Measurements from ENCODE around the gene LSP1.

Gene LSP1

GRCh38 chr11:1920128-1920908, 67.4 kb downstream of the LSP1 start:
- no peak for DNase-seq

- DNase-seq = no peak
Observed at GRCh38 chr11:1920909-1921573, 68.2 kb downstream of the LSP1 start.

- peak; percentile 61 for DNase-seq
Observed at GRCh38 chr11:1921574-1922141, 68.8 kb downstream of the LSP1 start.

DNA sequence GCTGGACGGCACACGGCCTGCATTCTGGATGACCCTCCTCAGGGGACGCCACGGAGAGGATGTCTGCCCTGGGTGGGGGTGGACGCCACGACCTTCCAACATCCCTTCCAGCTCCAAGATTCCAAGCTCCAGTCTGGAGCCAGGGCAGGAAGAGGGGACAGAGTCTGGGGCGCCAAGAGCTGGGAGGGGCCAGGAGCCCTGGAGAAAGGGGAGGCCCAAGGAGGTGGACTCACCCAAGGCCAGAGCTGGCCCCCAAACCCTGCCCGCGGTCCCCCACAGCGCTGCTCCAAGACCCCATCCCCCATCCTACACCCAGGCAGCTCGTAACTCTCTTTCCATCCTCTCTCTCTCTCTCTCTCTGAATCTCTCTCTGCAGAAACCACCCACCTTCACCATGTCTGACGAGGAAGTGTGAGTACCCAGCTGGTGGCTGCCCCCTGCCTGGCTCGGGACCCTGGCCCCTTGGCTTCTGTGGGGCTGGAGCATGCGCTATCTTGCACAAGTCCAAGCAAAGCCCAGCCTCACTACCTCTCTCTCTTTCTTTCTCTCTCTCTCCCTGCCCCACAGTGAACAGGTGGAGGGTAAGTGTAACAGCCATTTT, 69.7 kb downstream of the LSP1 start:
- DNase-seq = no peak

DNA sequence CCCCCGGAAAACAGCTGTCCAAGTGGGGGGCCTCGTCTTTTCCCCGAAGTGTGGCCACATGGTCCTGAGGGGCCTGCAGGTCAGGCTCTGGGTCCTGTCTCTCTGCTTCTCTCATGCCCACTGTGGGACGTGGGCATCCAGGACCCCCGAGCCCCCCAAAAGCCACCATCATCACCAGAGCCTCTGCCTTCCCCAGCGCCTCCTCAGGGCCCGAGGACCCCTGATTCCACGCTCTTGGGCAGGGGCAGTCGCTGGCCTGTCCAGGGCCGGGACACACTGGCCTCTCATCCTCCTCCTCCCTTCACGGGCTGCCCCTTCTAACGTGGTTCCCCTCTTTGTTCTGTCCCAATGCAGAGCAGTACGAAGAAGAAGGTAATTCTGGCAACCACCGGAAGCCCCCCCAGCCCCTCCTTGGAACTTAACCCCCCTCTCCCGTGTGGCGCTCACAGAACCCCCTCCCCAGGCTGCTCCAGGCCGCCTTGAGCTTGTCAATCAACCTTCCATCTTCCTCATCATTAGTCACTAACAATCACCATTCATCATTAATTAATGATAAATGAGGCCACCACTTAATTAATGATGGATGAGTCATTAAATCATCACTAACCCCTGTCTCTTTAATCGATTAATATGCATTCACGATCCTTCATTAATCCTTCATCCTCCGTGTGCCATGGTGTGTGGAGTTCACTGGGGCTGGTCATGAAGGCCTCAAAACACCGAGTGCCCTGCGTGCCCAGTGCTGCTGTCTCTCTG, 70.5 kb downstream of the LSP1 start:
- no peak for DNase-seq

DNA sequence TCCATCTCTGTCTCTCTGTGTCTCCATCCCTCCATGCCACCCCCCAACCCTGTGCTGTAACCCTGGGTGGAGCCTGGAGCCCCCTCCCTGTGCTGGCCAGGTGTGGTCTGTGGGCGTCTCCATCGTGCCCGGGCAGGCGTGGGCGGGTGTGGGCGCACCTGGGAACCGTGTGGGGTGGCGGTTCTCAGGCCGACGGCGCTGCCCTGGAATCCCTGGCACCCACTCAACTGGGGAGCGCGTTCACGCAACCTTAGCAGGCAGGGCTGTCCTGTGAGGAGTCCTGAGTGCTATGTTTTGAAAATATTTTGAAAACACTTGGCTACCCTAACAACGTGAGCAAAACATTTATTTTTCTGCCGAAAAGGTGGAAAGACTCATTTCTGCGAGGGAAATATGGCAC, 71.3 kb downstream of the LSP1 start:
- no peak for DNase-seq

DNA sequence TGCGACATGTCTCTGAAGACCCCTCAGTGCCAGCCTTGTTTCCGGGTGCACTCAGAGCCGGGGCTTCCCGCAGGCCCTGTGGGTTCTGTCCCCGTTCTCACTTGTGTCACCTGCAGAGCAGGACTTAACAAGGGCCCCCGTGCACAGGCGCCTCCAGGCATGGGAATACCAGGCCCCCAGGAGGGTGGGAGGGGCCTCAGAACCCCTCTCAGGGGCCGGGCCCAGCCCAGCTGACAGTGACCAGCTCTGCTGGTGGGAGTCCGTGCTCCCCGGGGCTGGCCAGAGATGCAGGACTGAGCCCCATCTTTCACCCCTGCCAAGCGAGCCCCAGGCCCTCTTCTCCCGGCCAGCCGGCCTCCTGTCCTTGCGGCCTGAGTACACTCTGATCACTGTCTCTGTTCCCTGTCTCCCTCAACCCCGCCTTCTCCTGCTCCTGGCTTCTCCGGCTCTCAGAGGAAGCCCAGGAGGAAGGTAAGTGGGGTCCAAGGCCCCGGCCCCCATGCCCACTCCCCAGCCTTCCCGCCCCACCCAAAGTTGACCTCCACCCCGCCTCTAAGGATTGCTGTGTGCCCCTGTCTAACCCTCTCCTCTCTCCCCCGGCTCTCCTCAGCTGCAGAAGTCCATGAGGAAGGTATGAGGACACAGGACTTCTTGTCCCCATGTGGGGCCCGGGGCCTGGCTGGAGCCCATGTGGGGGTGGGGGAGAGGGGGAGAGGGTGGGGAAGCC, 71.9 kb downstream of the LSP1 start:
- DNase-seq = no peak

GRCh38 chr11:1925373-1926155, 72.7 kb downstream of the LSP1 start:
- no peak for DNase-seq

DNA sequence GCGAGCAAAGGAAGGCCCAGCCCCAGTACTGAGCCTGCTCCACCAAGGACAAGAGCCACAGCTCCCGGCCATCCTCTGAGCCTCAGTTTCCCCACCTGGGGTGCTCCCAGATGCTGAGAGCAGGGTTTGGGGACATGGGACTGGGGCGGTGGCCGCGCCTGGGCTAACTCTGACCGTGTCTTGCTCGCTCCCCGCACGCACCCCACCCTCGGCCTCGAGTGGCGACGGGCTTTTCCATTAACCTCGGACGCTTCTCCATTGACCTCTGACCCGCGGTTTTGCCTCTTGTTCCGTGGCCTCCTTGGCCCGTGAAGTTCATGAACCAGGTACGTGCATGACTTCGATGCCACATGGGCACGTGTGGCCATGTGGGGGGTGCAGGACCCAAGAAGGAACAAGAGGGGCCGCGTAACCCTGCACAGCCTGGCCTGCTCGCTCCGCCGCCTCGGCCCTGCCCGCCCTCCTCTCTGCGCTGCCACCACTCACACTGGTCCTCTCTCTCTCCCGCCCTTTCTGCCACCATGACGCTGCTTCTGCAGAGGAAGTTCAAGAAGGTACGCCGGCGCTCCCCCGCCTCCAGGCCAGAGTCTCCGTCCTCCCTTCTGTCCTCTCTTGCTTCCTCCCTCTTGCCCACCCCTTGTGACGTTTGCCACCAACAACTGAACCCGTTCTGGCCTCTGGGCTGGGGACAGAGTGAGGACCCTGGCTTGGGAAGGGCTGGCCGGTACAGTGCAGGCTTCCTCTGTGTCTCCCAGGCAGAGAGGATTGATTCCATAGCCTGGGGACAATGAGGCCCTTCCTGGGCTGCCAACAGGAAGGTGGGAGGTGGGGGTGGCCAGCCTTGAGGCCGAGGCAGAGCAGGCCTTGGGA, 73.5 kb downstream of the LSP1 start:
- no peak for DNase-seq

- no peak for DNase-seq
Observed at GRCh38 chr11:1927026-1927847, 74.4 kb downstream of the LSP1 start.

DNA sequence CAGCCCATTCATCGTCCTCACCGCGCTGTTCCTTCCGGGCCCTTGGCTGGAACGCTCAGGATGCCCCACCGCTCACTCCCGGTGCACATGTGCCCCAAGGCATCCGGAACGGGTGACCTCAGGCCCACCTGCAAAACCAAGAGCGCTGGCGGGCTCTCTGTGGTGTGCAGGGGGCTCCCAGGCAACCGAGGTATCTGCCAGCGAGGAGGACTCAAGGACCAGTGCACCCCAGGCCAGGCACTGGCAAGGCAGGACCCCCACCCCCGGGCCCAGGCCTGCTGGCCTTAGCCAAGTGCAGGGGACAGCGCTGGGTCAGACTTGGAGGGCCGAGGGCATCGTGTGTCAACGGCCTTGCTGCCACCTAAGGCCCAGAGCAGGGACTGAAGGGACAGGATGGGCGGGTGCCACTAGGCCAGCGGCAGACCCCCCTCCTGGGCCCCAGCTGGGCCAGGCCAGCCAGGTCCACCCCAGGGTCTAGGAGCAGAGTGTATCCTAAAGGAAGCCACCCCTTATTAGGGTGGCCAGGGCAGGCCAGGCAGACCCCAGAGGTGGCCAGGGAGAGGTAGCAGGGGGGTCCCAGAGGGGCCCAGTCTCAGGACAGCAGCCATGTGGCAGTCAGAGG, 75.1 kb downstream of the LSP1 start:
- no peak for DNase-seq

DNA sequence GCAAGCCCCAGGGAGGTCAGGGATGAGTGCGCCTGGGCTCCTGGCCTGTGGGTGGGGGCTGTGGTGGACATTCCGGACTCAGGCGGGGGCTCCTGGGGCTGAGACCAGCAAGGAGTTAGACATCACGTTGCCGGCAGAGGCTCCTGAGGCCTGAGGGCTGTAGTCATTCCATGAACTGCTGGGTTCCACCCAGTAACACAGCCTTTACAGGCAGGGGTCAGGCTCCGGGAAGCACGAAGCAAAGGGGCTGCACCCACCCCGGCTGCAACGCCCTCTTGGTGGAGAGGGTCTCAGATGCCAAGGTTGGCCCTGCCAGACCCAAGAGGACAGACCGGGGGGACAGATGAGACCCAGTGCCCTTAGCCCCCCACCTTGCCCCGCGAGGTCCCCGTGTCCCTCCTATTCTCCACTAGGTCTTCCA, 75.6 kb downstream of the LSP1 start:
- DNase-seq = no peak

DNA sequence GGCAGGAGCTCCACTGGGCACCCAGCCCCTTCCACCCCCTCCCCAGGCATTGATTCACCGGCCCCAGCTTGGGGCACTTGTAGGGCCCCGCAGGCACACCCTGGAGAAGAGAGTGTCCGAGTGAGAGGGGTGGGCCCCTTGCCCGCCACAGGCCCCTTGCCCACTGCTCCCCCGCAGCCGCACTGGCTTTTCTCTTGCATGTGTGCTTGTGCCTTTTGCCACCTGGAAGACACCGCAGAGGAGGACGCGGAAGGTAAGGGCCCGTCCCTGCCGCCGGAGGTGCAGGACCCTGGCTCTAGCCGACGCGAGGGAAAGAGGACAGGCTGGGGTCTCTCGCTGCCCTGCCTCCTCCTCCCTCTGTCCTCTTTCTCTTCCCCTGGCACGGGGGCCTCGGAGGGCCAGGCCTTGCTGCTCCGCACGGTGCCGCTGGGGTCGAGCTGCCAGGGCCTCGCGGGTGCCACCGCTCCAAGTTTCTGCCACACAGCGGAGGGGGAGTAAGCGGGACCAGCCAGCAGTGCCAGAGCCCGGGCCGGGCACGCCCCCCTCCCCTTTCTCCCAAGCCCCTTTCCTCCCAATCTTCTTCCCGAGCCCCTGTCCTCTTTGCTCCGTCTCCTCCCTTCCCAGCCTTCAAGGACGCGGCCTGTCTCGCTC, 76.1 kb downstream of the LSP1 start:
- DNase-seq = no peak

DNA sequence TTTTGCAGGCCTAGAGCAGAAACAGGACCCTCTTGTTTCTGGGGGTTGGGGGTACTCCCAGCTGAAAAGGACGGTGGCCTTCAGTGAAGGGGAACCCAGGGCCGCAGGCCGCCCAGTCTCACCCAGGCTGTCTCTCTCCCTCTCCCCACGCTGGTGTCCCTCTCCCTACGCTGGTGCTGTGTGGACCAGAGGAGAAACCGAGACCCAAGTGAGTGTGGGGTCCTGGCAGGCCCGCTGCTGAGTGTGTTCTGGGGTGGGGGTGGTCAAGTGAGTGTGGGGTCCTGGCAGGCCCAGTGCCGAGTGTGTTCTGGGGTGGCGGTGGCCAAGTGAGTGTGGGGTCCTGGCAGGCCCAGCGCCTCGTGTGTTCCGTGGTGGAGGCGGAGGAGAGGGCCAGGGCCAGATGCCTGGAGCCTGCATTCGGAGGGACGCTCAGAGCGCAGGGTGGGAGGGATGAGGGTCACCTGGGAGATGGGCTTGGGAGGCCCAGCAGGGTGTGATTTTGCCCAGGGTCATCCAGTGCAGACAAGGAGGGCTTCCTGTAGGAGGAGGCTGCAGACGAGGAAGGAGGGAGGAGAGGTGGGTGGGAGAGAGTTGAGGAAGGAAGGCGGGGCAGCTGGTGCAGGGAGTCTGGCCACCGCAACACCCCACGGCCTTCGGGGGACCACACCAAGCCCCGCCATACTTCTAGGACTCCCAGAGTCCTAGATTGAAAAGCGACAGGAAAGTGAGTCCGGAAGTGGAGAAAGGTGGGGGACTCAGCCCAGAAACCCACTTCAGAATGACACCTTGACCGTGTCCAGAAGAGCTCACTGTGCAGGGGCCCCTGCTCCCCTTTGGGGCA, 77.0 kb downstream of the LSP1 start:
- DNase-seq = no peak

GRCh38 chr11:1930462-1930830, 77.6 kb downstream of the LSP1 start:
- no peak for DNase-seq

DNA sequence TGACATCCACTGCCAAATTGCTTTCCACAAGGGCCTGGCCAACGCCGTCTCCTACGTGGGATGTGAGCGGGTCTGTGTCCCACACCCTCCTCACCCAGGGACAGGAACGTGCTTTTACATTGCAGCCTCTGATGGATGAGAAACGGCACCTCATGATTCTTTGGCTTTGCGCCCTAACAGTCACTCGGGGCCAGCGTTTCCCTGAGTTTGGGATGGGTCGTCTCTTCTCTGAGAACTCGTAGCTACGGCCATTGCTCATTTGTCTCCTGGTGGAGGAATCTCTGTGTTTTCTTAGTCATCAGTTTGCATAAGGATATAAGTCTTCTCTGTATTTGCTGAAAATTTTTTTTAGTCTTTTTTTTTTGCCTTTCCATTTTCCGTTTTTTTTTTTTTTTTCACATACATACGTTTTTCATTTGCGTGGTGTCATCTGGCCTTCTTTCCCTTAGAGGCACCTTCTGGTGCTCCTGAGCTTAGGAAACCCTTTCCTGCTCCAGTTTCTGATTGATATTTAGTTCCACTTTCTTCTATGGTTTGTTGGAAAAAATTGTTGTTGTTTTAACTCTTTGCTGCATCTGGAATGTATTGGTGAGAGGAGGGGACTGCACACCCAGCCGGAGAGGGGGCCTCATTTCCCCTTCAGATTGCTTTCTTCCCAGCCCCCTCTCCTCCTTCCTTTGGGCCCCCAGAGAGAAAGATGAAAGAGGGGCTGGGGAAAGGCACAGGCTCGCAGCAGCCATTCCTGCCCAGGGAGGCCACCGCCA, 78.6 kb downstream of the LSP1 start:
- peak; percentile 69 for DNase-seq

GRCh38 chr11:1932105-1932480, 79.2 kb downstream of the LSP1 start:
- DNase-seq = no peak

Data from fibroblast of skin of right biceps (primary cell).